Choroid plexus epithelial cell (primary cell): Measurements from ENCODE around the gene WWOX.

Experiments
- DNase-seq: peaks from one replicate; pipeline ENCODE4 v3.0.0-alpha.2; 2010; ENCODE audit warnings: low read depth
- H3K4me3 ChIP-seq: 2 replicates; pipeline ENCODE4 v1.5.1; 2011; ENCODE audit warnings: low read depth, mild to moderate bottlenecking, control low read depth, low read length, moderate library complexity
- TF ChIP-seq, protein P1 (sequence below): conservative IDR thresholded peaks from 2 replicates; pipeline ENCODE4 v1.5.1; 2011; ENCODE audit warnings: low read depth, mild to moderate bottlenecking, control low read depth, inconsistent platforms, low read length, moderate library complexity

Gene WWOX

DNA sequence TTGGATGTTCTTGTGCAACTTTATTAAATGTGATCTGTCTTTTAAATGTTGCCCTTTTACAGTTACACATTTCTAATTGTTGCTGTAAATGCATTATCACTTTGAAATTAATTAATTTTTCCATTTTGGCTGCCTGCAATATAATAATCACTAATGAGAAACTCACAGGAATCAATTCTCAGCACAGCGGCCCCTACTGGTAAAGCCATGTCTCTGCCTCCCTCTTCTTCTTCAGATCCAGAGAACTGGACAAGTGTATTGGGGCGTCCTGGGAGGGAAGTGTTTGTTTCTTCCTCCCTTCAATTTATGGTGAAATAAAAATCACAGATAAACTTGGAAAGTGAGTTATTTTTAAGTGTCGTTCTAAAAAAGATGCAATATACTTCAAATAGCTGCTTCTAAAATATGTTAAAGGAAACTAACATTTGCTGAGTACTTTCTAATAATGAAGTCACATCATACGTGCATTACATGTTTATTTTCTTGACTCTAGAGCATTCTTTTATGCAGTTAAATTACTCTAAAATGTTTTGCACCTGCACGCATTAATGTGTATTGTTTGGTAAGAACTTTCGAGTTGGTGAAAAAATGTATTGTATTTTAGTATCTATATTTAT is 338.0 kb downstream of the WWOX start:
- peak; percentile 32 for DNase-seq
- H3K4me3 ChIP-seq: no peak overlapping the region
- TF ChIP-seq, protein P1, sequence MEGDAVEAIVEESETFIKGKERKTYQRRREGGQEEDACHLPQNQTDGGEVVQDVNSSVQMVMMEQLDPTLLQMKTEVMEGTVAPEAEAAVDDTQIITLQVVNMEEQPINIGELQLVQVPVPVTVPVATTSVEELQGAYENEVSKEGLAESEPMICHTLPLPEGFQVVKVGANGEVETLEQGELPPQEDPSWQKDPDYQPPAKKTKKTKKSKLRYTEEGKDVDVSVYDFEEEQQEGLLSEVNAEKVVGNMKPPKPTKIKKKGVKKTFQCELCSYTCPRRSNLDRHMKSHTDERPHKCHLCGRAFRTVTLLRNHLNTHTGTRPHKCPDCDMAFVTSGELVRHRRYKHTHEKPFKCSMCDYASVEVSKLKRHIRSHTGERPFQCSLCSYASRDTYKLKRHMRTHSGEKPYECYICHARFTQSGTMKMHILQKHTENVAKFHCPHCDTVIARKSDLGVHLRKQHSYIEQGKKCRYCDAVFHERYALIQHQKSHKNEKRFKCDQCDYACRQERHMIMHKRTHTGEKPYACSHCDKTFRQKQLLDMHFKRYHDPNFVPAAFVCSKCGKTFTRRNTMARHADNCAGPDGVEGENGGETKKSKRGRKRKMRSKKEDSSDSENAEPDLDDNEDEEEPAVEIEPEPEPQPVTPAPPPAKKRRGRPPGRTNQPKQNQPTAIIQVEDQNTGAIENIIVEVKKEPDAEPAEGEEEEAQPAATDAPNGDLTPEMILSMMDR: peak; percentile 77

DNA sequence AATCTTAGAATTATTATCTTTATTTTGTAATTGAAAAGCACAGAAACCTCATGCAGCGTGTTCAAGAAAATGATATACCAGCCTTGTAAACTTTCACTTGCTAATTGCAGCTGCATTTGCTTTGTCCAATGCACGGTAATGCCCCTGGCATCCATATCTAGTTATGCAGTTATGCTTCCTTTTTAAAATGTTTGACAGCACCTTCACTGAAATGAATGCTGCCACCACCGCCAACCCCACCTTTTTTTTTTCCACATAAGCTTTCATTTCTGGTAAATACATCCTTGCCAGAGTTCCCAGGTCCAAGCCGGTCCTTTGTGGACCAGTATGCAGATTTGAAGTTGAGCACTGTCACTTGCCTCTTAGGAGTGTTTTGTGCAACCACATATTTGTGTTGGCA is 338.8 kb downstream of the WWOX start:
- TF ChIP-seq, protein P1: no peak
- H3K4me3 ChIP-seq: no peak overlapping the region
- DNase-seq: no peak

DNA sequence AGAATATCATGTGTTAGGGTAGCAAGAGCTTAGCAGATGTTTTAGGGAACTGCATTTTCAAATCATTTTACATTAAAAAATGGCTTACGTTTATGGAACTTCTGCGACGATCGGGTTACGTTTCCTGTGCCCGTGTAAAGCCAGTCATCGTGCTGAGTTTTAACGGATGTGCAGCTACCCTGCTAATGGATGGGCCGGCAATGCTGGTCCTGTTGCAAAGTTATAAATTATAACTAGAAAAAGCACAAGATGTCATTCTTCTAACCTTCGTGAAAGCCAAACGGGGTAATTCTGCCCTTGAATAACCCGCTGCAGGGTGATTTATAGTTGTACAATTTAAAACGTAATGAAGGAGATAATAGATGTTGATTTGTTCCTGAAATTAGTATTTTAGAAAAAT is 339.2 kb downstream of the WWOX start:
- no peak overlapping the region for H3K4me3 ChIP-seq
- no peak for DNase-seq
- TF ChIP-seq, protein P1: no peak

DNA sequence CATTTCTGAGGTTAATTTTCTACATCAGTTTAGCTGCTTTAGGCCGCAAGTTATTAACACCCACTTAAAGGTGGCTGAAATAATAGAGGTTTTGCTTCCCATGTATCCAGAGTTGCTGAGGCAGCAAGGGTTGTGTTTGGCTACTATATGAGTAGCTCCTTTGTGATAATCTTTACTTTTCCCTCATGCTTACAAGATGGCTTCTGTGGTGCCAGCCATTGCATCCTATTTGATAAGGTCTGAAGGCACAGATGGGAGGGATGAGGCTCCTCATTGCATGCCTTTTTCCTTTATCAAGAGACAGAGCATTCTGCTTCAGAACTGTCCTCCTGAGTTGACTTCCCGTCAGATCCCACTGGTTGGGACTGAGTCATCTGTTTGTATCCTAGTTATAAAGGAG is 340.2 kb downstream of the WWOX start:
- TF ChIP-seq, protein P1: no peak

DNA sequence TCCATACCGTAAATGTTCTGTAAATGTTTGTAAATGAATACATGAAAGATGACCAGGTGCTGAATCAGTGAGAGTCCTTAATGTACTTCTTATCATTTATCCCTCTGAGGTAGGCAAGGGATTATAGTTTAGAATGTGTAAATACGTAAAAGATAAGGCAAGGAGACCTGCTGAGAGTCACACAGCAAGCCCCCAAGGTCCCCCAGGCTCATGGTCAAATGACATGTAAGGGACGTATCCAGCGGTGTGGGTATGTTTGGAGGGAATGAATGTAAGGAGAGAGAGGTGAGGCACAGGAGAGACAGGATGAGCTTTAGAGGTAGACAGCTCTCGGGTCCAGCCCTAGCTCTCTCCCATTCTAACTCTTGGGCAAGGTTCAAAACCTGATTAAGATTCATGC is 341.8 kb downstream of the WWOX start:
- H3K4me3 ChIP-seq: no peak overlapping the region
- TF ChIP-seq, protein P1: no peak
- no peak for DNase-seq

More for the DNA sequence above, 340.2 kb downstream of the WWOX start:
- H3K4me3 ChIP-seq: no peak overlapping the region
- no peak for DNase-seq

DNA sequence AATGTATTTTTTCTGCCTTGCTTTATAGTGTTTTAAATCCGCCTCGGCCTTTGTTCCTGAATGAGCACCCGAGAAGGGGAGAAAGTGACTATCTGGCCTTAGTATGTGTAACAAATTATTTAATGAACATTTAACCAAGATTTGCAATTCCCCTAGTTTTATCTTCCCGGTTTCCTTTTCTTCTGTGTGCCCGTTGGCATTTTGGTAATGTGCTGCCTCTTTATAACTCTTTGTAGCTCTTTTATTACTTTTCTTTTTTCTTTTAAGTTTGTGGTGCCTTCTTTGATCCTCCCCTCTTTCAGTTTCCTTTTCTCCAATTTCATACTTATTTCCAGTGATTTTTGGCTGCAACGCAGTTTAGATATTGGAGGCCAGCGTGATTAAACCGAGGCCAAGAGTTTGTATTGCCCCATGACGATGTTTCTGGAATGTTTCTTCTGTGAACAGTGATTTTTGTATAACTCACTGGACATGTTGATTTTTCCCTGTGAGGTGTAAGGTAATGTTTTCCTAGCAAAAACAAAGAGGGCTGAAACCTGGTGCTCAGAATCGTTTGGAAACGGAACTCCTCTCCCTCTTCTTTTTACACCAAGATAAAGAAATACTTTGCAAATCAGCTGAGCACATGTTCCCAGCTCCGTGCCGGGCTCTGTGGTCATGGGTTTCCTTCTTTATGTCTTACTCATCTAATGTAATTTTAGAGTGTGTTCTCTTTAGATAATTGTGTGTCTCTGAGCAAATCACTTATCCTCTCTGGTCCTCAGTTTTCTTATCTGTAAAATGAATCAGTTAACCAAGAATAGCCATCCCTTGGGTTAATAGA is 344.3 kb downstream of the WWOX start:
- no peak overlapping the region for H3K4me3 ChIP-seq
- peak; percentile 33 for DNase-seq
- TF ChIP-seq, protein P1: no peak
